Rectal smooth muscle tissue (tissue), 1 donor: ENCODE data around the gene PDE4A.
A peak's percentile ranks its signal among the peaks of the same experiment; 100 is the strongest.

Experiments
- H3K27ac ChIP-seq: one replicate; pipeline ENCODE4 v1.7.0; 2013; ENCODE audit warnings: low read depth, low read length, inconsistent platforms
- H3K27me3 ChIP-seq: one replicate; pipeline ENCODE4 v1.7.0; 2013; ENCODE audit warnings: low read length; ENCODE audit not compliant: control insufficient read depth, insufficient read depth
- H3K36me3 ChIP-seq: one replicate; pipeline ENCODE4 v1.7.0; 2013; ENCODE audit warnings: low read length; ENCODE audit not compliant: control insufficient read depth, insufficient read depth
- H3K4me1 ChIP-seq: one replicate; pipeline ENCODE4 v1.7.0; 2013; ENCODE audit warnings: low read length; ENCODE audit not compliant: control insufficient read depth, insufficient read depth
- H3K4me3 ChIP-seq: one replicate; pipeline ENCODE4 v1.7.0; 2013; ENCODE audit warnings: low read length
- H3K9ac ChIP-seq: one replicate; pipeline ENCODE4 v1.7.0; 2013; ENCODE audit warnings: low read length

The PDE4A gene

DNA sequence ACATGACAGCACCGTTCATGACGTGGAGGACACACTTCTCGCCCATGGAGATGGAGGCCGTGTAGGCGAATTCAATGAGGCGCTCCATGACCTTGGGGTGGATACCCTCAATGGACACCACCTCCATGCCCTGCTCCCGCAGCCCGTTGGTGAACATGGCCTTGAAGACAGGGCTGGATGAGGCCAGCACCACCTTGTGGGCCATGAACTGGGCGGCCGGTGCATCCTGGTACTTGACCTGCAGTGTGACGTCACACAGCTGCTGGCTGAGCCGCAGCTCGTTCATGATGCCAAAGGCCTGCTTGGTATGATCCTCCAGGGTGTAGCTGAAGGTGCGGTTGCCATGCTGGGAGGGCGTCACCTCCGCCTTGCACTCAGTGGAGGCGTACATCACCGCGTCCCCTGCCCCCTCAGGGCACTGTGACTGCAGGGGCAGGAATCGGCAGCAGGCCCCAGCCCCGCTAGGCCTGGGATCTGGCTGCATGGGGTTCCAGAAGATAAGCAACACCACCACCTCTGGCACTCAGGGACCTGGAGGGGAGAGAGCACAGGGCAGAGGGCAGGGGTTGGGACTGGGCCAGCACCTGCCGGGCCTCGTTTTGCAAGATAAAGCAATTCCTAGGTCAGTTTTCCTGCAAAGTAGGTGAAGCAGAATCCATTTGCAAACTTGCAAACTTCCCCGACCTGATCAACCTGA, 79.4 kb downstream of the PDE4A start:
- Histone ChIP-seq H3K27ac (no peak overlapping the region), H3K4me1 (no peaks in the 10 kb centered on the region), H3K36me3 (peaks cover 10% of the 10 kb centered on the region), H3K4me3 (no peak overlapping the region), H3K27me3 (no peaks in the 10 kb centered on the region), H3K9ac (no peak overlapping the region)

DNA sequence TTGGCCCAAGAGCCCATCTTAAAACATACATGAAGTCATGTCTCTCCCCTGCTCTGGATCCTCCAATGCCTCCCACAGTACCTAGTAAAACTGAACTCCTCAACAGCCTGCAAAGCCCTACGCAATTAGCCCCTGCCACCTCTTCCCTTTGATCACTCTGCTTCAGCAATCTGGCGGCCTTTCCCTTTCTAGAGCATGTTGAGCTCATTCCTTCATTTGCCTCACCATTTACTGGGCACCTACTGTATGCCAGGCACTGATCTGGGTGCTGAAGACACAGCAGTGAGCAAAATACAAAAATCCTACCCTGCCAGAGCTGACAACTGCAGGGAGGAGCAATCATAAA, 79.9 kb downstream of the PDE4A start:
- no peaks in the 10 kb centered on the region for H3K4me1 ChIP-seq
- H3K36me3 ChIP-seq: peaks cover 10% of the 10 kb centered on the region
- no peak overlapping the region for H3K4me3 ChIP-seq
- no peak overlapping the region for H3K9ac ChIP-seq
- H3K27ac ChIP-seq: no peak overlapping the region
- no peaks in the 10 kb centered on the region for H3K27me3 ChIP-seq

DNA sequence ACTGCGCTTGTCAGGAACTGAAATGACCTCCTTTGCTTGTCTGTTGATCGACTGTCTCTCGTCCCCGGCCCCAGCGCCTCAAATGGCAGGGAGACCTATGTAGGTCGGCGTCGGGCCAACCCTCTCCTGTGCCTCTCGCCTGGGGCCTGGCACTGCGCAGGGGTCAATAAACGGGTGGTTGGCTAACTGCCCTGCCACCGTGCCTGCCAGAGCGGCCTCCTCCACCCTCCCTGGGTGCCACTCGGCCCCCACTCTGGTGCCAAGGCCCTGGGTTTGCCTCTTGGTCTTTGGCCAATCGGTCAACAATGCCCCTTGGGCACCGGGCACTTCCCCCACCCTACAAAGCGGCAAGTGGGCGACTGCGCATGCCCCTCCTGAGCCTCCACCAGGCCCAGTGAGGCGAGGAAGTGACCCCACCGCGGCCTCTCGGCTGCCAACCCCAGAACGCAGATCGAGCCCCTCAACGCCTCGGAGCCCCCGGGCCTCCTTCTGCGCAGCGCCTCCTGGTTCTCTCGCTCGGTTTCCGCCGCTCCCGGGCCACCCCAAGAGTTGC, 81.7 kb downstream of the PDE4A start:
- Histone ChIP-seq H3K27me3 (no peaks in the 10 kb centered on the region), H3K27ac (peak overlapping the region; percentile 98), H3K36me3 (peaks cover 9% of the 10 kb centered on the region), H3K9ac (peak overlapping the region; percentile 95), H3K4me3 (peak overlapping the region; percentile 84), H3K4me1 (no peaks in the 10 kb centered on the region)

DNA sequence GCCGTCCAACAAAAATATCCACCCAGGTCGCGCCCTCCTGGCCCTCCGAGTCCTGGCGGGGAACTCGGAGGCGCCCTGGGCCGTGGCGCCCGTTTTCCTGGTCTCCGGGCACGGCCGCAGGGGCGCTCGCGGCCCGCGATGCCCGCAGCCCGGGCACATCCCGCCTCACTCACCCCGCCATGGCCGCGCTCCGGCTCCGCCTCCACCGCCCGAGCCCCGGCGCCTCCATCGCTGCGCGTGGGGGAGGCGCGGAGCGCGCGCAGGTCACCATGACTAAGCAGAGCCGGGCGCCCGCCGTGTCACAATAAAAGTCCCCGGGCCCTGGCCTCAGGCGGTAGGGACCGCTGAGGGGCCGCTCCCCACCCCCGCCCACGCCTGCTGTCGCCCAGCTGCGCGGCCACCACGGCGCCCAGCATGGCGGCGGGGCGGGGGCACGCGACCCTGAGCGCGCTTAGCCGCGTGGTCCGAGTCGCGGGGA, 82.2 kb downstream of the PDE4A start:
- H3K4me1 ChIP-seq: no peaks in the 10 kb centered on the region
- H3K27ac ChIP-seq: peak overlapping the region; percentile 98
- no peaks in the 10 kb centered on the region for H3K27me3 ChIP-seq

DNA sequence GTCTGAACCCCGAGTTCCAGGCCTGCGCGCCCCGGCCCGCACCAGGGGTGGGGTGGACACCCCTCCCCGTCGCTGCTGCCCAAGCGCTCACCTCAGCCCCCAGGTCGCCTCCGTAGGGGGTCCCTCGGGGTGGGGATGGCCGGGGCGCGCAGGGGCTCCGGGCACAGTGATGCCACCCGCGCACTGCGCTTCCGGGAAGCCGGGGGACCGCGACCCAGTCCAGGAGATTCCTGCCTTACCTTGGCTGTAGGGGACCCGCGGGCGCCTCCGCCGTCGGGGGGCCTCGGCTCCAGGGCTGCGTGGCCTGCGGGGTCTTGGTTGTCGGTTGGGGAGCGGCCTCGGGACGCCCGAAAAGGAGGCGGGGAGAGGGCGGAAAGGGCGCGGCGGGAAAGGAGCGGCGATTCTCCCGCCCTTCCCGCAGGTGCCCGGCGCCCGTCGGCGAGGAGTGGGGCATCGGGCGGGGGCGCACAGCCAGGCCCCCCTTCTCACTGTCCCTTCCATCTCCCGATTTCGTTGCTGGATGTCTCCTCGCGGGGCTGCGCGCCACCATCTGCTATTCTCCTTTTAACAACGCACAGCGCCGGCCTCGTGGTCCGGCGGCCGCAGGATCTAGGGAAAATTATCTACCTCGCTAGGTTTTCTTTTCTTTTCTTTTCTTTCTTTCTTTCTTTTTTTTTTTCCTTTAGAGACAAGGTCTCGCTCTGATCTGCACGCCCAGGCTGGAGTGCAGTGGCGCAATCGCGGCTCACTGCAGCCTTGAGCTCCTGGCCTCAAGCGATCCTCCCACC, 82.9 kb downstream of the PDE4A start, which contains the start of gene KEAP1:
TSS of gene KEAP1 (minus strand) at position 355 of the 788 bp plus-strand sequence. CDS start 3,323 bp downstream, outside the sequence.
- Histone ChIP-seq H3K9ac (peak within 1 kb of the TSS; percentile 95), H3K27me3 (no peaks in the 10 kb centered on the region), H3K36me3 (peaks cover 6% of the 10 kb centered on the region), H3K27ac (peak within 1 kb of the TSS; percentile 98), H3K4me3 (peak within 1 kb of the TSS; percentile 84), H3K4me1 (no peaks in the 10 kb centered on the region)

More for the DNA sequence above, 82.2 kb downstream of the PDE4A start:
- Histone ChIP-seq H3K9ac (peak overlapping the region; percentile 95), H3K4me3 (peak overlapping the region; percentile 84), H3K36me3 (peaks cover 6% of the 10 kb centered on the region)

DNA sequence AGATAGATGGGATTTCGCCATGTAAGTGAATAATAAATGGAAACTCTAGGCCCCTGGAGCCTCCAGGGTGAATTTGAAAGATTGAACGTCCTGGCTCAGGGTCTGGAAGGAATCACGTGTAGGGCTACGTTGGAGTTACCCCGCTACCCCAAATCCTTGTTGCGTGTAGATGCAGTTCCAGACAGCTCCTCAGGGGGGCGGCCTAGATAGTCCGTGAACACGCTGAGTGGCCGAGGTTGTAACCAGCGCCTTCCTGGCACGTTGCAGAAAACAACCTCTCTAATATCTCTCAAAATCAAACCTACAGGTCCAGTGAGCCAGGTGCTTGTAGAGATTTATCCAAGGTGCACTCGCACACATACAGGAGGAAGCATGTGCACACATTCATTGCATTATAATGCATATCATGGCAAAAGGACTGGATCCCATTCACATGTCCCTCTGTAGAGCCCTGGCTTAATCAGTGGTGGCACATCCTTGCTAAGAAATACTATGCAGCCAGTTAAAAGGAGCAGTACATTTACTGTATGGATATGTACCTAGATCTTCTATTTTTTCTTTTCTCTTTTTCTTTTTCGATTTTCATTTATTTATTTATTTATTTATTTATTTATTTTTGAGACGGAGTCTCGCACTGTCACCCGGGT, 85.4 kb downstream of the PDE4A start:
- Histone ChIP-seq H3K36me3 (no peaks in the 10 kb centered on the region), H3K4me1 (no peaks in the 10 kb centered on the region), H3K27ac (no peak overlapping the region), H3K4me3 (no peak overlapping the region), H3K27me3 (no peaks in the 10 kb centered on the region), H3K9ac (no peak overlapping the region)

DNA sequence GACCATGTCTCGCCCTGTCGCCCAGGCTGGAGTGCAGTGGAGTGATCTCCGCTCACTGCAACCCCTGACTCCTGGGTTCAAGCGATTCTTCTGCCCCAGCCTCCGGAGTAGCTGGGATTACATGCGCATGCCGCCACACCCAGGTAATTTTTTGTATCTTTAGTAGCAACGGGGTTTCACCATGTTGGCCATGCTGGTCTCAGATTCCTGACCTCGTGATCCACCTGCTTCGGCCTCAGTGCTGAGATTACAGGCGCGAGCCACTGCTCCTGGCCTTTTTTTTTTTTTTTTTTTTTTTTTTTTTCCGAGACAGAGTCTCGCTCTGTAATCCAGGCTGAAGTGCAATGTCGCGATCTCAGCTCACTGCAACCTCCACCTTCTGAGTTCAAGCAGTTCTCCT, 87.7 kb downstream of the PDE4A start:
- H3K36me3 ChIP-seq: no peaks in the 10 kb centered on the region
- H3K9ac ChIP-seq: no peak overlapping the region
- H3K27me3 ChIP-seq: peaks cover 3% of the 10 kb centered on the region
- H3K4me3 ChIP-seq: no peak overlapping the region
- H3K4me1 ChIP-seq: no peaks in the 10 kb centered on the region
- no peak overlapping the region for H3K27ac ChIP-seq

DNA sequence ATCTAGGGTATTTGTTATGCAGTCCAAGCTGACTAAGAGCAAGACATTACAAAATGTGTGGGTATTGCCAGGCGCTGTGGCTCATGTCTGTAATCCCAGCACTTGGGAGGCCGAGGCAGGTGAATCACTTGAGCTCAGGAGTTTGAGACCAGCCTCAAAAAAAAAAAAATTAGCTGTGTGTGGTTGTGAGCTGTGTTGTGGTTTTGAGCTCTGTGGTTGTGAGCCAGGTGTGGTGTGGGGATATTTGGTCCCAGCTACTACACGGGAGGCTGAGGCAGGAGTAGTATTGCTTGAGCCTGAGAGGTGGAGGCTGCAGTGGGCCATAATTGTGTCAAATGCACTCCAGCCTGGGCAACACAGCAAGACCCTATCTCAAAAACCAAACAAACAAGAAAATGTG, 88.4 kb downstream of the PDE4A start:
- peaks cover 9% of the 10 kb centered on the region for H3K27me3 ChIP-seq
- no peak overlapping the region for H3K27ac ChIP-seq
- no peak overlapping the region for H3K4me3 ChIP-seq
- no peaks in the 10 kb centered on the region for H3K4me1 ChIP-seq
- H3K9ac ChIP-seq: no peak overlapping the region
- no peaks in the 10 kb centered on the region for H3K36me3 ChIP-seq

DNA sequence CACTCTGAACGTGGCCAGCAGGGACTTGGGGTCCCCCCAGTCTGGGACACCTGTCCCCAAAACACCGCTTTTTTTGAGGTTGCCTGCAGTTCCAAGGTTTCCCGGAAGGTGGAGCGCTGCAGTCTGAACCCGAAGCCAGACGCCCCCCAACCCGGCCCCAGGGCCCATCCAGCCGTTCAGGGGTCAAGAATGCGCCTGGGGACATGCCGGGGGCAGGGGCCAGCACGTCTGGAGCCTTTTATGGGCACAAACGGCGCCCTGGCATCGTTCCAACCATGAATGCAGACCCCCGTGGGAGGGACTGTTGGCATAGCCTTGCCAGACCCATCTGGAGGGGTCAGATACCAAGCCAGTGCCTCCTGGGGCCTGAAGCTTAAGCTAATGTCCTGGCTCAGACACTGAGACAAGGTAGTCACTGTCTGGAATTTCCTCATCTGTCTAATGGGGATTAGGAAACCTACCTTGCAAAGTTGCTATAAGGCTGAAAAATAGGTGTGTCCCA, 90.0 kb downstream of the PDE4A start:
- Histone ChIP-seq H3K27me3 (peaks cover 16% of the 10 kb centered on the region), H3K4me3 (no peak overlapping the region), H3K36me3 (no peaks in the 10 kb centered on the region), H3K27ac (no peak overlapping the region), H3K4me1 (no peaks in the 10 kb centered on the region), H3K9ac (no peak overlapping the region)

DNA sequence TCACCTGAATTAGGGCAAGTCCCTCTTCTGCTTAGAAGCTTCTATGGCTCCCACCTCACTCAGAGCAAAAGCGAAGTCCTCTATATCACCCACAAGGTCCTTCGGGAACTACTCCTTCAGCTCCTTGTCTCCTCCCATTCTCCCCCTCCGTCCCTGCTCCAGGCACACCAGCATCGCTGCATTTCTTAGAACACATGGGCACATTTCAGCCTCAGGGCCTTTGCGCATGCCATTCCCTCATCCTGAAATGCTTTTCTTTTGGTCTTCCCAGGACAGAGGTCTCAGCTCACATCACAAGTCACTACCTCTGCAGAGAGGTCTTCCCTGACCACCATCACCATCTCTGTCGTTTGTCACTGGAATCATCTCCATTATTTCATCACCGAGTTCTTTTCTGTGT, 92.9 kb downstream of the PDE4A start:
- Histone ChIP-seq H3K27me3 (peaks cover 26% of the 10 kb centered on the region), H3K4me1 (no peaks in the 10 kb centered on the region), H3K4me3 (no peak overlapping the region), H3K36me3 (no peaks in the 10 kb centered on the region), H3K9ac (no peak overlapping the region), H3K27ac (no peak overlapping the region)

DNA sequence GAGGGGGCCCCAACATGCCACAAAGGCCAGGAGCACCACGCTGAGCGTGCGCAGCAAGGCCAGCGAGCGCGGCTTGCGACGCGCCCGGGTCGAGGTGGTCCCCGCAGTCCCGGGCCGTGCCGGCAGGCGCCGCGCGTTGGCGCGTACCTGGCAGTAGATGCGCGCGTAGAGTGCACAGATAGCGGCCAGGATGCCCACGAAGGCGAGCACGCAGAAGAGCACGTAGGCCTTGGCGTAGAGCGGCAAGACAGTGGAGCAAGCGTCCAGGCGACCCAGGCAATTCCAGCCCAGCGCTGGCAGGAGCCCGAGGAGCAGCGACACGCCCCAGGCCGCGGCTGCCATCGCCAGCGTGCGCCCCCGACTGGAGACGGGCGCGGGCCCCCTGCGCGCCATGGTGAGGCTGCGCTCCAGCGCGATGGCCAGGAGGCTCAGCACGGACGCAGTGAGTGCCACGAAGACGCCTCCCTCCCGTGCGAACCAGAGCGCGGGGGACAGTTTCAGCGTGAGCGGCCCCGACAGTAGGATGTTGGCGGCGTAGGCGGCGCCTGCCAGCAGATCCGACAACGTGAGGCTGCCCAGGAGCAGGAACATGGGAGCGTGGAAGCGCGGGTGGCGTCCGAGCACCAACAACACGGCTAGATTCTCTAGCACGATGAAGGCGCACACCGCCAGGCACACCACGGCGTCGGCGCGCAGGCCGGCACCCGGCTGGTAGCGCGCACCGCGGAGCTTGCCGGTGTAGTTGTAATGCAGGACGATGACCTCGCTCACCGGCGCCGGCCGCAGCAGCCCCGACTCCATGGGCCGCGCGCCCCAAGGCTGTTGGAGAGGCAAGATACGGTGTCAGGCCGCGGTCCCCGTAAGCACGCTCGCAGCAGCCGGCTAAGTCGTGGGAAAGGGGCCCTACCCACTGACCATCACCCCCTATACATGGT, 94.1 kb downstream of the PDE4A start:
- no peaks in the 10 kb centered on the region for H3K36me3 ChIP-seq
- H3K4me3 ChIP-seq: no peak overlapping the region
- no peak overlapping the region for H3K9ac ChIP-seq
- no peaks in the 10 kb centered on the region for H3K4me1 ChIP-seq
- peaks cover 31% of the 10 kb centered on the region for H3K27me3 ChIP-seq
- H3K27ac ChIP-seq: no peak overlapping the region
